Rectal smooth muscle tissue (tissue), 1 donor: ENCODE measurements around the gene SLC24A4.

ENCODE experiments used
- H3K27ac ChIP-seq: one replicate; pipeline ENCODE4 v1.7.0; 2013; ENCODE audit warnings: low read depth, low read length, inconsistent platforms
- H3K27me3 ChIP-seq: one replicate; pipeline ENCODE4 v1.7.0; 2013; ENCODE audit warnings: low read length; ENCODE audit not compliant: control insufficient read depth, insufficient read depth
- H3K36me3 ChIP-seq: one replicate; pipeline ENCODE4 v1.7.0; 2013; ENCODE audit warnings: low read length; ENCODE audit not compliant: control insufficient read depth, insufficient read depth
- H3K4me1 ChIP-seq: one replicate; pipeline ENCODE4 v1.7.0; 2013; ENCODE audit warnings: low read length; ENCODE audit not compliant: control insufficient read depth, insufficient read depth
- H3K4me3 ChIP-seq: one replicate; pipeline ENCODE4 v1.7.0; 2013; ENCODE audit warnings: low read length
- H3K9ac ChIP-seq: one replicate; pipeline ENCODE4 v1.7.0; 2013; ENCODE audit warnings: low read length

Gene SLC24A4

DNA sequence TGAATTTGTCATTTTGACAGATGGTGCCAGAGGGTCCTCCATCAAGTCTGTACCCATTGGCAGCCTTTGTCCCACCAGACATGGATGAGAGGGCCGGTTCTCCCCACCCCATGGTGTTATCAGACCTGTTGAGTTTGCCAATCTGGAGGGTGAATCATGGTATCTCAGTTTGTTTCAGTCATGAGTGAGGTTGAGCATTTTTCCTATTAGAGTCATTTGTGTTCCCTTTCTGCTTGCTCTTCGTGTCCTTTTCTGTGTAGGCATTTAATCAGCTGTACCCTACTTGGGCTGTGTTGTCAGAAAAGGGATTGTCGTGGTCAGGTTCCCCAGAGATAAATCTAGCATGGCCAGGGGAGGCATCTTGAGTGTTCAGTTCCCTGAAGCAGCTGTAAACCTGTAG, 30.5 kb downstream of the SLC24A4 start:
- H3K9ac ChIP-seq = no peak overlapping the region
- H3K36me3 ChIP-seq = no peaks in the 10 kb centered on the region
- no peak overlapping the region for H3K27ac ChIP-seq
- H3K27me3 ChIP-seq = no peaks in the 10 kb centered on the region
- H3K4me1 ChIP-seq = no peaks in the 10 kb centered on the region
- H3K4me3 ChIP-seq = no peak overlapping the region

DNA sequence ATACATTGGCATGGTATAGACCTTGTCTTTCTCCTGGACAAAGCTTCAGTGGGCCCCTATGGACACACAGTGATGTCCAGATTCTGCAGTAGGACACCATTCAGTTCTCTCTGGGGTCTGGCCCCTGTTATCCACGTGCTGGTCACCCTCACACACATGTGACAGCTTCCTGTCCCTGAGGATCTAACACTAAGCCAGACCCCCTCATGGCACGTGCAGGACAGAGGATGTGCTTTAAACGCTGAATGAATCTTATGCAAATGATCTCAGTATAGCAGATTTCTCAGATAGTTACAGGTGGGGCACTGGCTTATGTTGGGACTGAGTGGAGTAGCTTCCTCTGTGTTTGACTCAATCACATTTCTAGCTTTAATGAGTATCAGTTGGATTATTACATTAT, 33.7 kb downstream of the SLC24A4 start:
- Histone ChIP-seq H3K27ac (no peak overlapping the region), H3K27me3 (no peaks in the 10 kb centered on the region), H3K36me3 (no peaks in the 10 kb centered on the region), H3K9ac (no peak overlapping the region), H3K4me1 (no peaks in the 10 kb centered on the region), H3K4me3 (no peak overlapping the region)

GRCh38 chr14:92360651-92361370, 37.8 kb downstream of the SLC24A4 start:
- H3K9ac ChIP-seq = no peak overlapping the region
- no peaks in the 10 kb centered on the region for H3K36me3 ChIP-seq
- no peak overlapping the region for H3K4me3 ChIP-seq

DNA sequence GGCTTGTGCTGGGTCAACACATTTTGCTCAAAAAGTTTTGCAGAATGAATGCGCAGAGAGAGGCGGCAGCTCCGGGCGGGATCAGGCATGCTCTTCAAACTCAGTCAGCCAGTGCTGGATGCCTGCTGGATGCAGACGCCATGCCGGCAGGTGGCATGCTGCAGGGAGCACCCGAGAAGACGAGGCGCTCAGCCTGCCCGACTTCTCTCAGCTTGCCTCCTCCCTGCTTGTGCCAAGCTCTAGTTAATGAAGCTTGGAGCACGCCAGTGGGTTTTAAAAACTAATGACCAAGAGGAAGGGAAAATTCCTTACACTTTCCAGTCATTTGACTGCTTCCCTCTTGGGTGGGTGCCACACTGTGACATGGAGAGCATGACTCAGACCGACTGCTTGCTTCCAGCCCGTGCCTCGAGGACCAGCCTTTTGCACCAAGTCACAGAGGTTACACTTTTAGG, 39.8 kb downstream of the SLC24A4 start:
- Histone ChIP-seq H3K4me3 (no peak overlapping the region), H3K9ac (no peak overlapping the region), H3K27me3 (peaks cover 6% of the 10 kb centered on the region), H3K27ac (no peak overlapping the region), H3K36me3 (no peaks in the 10 kb centered on the region), H3K4me1 (no peaks in the 10 kb centered on the region)

More at GRCh38 chr14:92360651-92361370, 37.8 kb downstream of the SLC24A4 start:
- peaks cover 6% of the 10 kb centered on the region for H3K27me3 ChIP-seq
- no peaks in the 10 kb centered on the region for H3K4me1 ChIP-seq
- no peak overlapping the region for H3K27ac ChIP-seq

DNA sequence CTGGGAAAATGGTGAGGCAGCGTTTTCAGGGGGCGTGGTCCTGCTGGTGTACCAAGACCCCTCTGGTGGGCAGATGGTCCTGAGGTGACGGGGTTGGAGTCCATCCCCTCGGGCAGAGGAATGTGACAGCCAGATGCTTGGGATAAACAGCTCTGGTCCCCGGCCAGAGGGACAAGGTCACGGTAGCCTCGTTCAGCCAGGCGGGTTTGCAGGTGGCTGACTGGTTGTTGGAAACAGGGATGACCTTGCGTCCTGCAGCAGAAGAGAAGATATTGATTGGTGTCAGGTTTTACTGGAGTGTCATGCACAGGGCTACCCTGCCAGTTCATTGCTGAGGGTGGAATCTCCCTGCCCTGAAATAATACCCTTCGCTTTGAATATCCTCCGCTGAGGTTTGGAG, 43.3 kb downstream of the SLC24A4 start:
- H3K9ac ChIP-seq = no peak overlapping the region
- H3K27me3 ChIP-seq = peaks cover 6% of the 10 kb centered on the region
- H3K4me1 ChIP-seq = no peaks in the 10 kb centered on the region
- H3K36me3 ChIP-seq = no peaks in the 10 kb centered on the region
- no peak overlapping the region for H3K27ac ChIP-seq
- H3K4me3 ChIP-seq = no peak overlapping the region

DNA sequence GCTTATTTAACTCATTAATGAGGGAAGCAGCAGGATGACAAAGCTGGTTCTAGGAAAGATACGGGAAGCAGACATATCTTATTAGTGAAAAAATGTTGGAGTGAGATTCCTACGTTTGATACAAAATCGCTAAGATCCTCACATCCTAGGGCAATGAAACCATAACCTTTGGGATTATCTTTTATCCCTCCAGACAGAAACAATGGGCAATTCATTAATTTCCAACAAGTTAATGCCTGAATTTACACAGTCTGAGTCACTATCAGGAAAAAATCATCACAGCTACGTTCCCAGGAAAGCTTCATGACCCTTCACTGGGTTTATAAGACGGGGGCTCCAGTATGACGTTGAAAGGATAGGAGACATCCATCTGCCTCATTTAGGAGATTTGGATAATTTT, 45.0 kb downstream of the SLC24A4 start:
- Histone ChIP-seq H3K27ac (no peak overlapping the region), H3K9ac (no peak overlapping the region), H3K4me3 (no peak overlapping the region), H3K36me3 (no peaks in the 10 kb centered on the region), H3K27me3 (peaks cover 6% of the 10 kb centered on the region), H3K4me1 (no peaks in the 10 kb centered on the region)

GRCh38 chr14:92369097-92369496, 46.1 kb downstream of the SLC24A4 start:
- no peaks in the 10 kb centered on the region for H3K27me3 ChIP-seq
- H3K4me1 ChIP-seq = no peaks in the 10 kb centered on the region
- no peaks in the 10 kb centered on the region for H3K36me3 ChIP-seq
- no peak overlapping the region for H3K27ac ChIP-seq
- no peak overlapping the region for H3K9ac ChIP-seq
- no peak overlapping the region for H3K4me3 ChIP-seq

- H3K27ac ChIP-seq = no peak overlapping the region
- no peak overlapping the region for H3K4me3 ChIP-seq
- no peaks in the 10 kb centered on the region for H3K36me3 ChIP-seq
- no peak overlapping the region for H3K9ac ChIP-seq
- no peaks in the 10 kb centered on the region for H3K4me1 ChIP-seq
- H3K27me3 ChIP-seq = no peaks in the 10 kb centered on the region
Measured at GRCh38 chr14:92372230-92372629, 49.3 kb downstream of the SLC24A4 start.

DNA sequence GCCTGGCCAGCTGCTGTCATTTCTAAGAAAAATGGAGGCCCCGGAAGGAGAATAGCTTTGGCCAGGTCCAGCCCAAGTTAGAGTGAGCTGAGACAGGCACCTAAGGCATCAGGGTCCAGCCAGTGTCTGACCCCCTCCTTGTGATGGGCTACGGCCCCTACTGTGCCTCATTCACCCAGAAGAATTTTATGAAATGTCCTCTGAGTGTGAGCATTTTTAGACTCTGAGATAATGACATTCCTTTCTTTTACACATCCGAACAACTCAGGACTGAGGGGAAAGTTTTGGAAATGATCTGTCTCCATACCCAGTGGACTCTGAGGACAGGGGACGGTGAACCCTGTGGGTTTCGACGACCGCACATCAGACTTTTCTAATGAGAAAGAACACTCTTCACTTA, 50.4 kb downstream of the SLC24A4 start:
- H3K4me1 ChIP-seq = no peaks in the 10 kb centered on the region
- no peaks in the 10 kb centered on the region for H3K36me3 ChIP-seq
- no peaks in the 10 kb centered on the region for H3K27me3 ChIP-seq
- no peak overlapping the region for H3K27ac ChIP-seq
- no peak overlapping the region for H3K4me3 ChIP-seq
- H3K9ac ChIP-seq = no peak overlapping the region

DNA sequence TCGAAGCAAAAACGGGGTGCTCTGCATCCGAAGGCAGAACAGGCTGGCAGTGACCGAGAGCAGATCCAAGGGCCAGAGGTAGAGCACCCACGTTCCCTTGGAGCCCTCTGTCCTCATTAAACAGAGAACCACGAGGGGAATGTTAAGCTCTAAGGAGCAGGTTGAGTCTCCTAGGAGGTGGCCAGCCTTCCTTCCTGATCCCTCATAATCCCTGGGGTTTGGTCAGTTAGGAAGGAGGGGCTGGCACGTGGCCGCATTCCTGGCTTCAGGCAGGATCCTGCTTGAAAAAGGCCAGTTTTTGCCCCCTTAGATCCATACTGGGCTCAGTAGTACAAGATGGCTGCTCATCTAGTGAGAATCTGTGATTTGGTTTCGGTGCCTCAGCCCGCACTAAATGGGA, 57.2 kb downstream of the SLC24A4 start:
- H3K36me3 ChIP-seq = no peaks in the 10 kb centered on the region
- no peak overlapping the region for H3K27ac ChIP-seq
- H3K9ac ChIP-seq = no peak overlapping the region
- no peak overlapping the region for H3K4me3 ChIP-seq
- no peaks in the 10 kb centered on the region for H3K4me1 ChIP-seq
- H3K27me3 ChIP-seq = no peaks in the 10 kb centered on the region

DNA sequence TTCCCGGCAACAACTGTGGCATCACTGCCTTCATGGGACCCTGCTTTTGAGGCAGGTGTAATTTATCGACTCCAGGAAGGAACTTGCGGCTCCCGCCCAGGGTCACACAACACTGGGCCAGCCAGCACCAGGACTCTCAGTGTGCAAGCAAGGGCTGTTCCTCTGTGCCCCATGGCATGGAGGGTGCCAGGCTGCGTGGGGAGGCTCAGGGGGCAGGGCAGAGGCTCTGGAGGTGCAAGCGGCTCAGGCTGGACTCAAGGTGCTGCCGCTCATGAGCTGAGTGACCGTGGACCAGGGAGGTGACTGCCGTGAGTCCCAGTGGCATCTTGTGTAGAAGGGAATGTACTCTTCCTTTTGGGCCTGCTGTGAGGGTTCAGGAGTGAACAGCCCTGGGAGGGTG, 57.6 kb downstream of the SLC24A4 start:
- H3K9ac ChIP-seq = no peak overlapping the region
- H3K36me3 ChIP-seq = no peaks in the 10 kb centered on the region
- no peaks in the 10 kb centered on the region for H3K4me1 ChIP-seq
- H3K27me3 ChIP-seq = no peaks in the 10 kb centered on the region
- no peak overlapping the region for H3K4me3 ChIP-seq
- H3K27ac ChIP-seq = no peak overlapping the region

- H3K4me1 ChIP-seq = no peaks in the 10 kb centered on the region
- no peak overlapping the region for H3K4me3 ChIP-seq
- no peak overlapping the region for H3K9ac ChIP-seq
- H3K27ac ChIP-seq = no peak overlapping the region
- no peaks in the 10 kb centered on the region for H3K27me3 ChIP-seq
- H3K36me3 ChIP-seq = no peaks in the 10 kb centered on the region
Measured at GRCh38 chr14:92382677-92383076, 59.7 kb downstream of the SLC24A4 start.

- Histone ChIP-seq H3K4me3 (no peak overlapping the region), H3K4me1 (no peaks in the 10 kb centered on the region), H3K36me3 (no peaks in the 10 kb centered on the region), H3K27ac (no peak overlapping the region), H3K27me3 (no peaks in the 10 kb centered on the region), H3K9ac (no peak overlapping the region)
Measured at GRCh38 chr14:92383805-92384204, 60.8 kb downstream of the SLC24A4 start.
